ENCODE measurements around the gene KCNG2. TPM values are rescaled to one million over a fixed set of nuclear protein-coding genes. Genes with fewer than 3 reads are reported as not detected.

Gene KCNG2
- total and polyA plus RNA-seq, 2 of the 4 experiments (the other 2 are of a cell fraction), result not detected

DNA sequence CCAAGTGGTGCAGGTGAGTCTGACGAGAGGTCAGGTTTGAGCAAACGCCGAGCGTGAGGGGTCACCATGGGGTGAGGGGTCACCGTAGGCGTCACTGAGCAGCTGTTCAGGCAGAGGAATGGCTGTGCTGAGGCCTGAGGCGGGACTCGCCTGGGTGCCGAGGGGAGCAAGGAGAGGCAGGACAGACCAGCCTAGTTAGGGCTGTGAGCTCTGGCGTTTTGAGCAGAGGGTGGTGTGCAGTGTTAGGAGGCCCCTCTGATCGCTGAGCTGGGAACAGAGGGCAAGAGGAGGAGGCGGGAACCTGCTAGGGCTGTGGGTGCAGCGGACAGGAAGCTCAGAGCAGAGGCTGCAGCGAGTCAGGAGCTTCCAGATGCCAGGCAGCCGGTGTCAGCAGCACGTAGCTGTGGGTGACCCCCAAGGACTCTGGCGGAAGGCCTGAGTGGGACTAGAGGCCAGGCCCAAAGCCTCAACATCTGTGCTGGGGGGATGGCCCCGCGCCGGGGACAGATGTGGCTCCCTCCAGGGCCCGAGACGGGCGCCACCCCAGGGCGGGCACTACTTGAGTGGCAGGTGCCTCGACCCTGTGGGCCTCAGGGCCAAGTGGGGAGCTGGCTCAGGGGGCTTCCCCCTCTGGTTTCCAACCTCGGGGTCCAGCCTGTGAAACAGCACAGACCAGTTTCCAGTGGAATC, 55.7 kb downstream of the KCNG2 start:
- no peak for DNase-seq
- H3K56ac ChIP-seq (ENCODE audit: extremely low read depth, insufficient read depth, low read length), result no peak overlapping the region
- no peak overlapping the region for H3K23ac ChIP-seq (ENCODE audit: low read depth, low read length)
- intact Hi-C loops (cut with micrococcal nuclease), result no loop called here
- H2BK15ac ChIP-seq (ENCODE audit: low read depth, low read length), result no peak overlapping the region
- H2AFZ ChIP-seq (replicated peaks; ENCODE audit: low read length, poor library complexity), result peak overlapping the region; percentile 55
- POLR2A ChIA-PET (ENCODE audit: unreplicated experiment), result no interaction called here
- no peak overlapping the region for H2BK20ac ChIP-seq (ENCODE audit: low read depth, low read length)
- in situ Hi-C loops (cut with MboI; ENCODE audit: low sequenced_read_pairs), result no loop called here
- peaks cover 3% of the 10 kb centered on the region for H3K9me1 ChIP-seq (ENCODE audit: insufficient read depth, low read length)
- no peaks in the 10 kb centered on the region for H3K79me1 ChIP-seq (ENCODE audit: low read depth in 1 of 2, low read length in 2 of 2)
- no peaks in the 10 kb centered on the region for H3K9me3 ChIP-seq (ENCODE audit: control insufficient read depth, insufficient read depth, low read length)
- no peak overlapping the region for H4K91ac ChIP-seq (ENCODE audit: insufficient read depth, low read depth, low read length)
- H4K8ac ChIP-seq (ENCODE audit: low read depth in 2 of 2, low read length in 2 of 2), result no peak overlapping the region
- H4K20me1 ChIP-seq (ENCODE audit: insufficient read depth, low read length), result no peaks in the 10 kb centered on the region
- H2AK5ac ChIP-seq (ENCODE audit: low read depth, low read length), result no peak overlapping the region
- H3K9ac ChIP-seq (ENCODE audit: low read depth, low read length), result no peak overlapping the region
- no peak overlapping the region for H3K14ac ChIP-seq (replicated peaks; ENCODE audit: low read depth, low read length)
- CTCF ChIA-PET, result no interaction called here
- WGBS, 2 experiments (ENCODE audit: extremely low coverage in 2 of 2, insufficient read length in 1 of 2), result 55% methylated on average over 8 of the region's 26 CpGs; no CpG with 5 or more reads in 1 of the 2 experiments
- TF ChIP-seq, protein P1, sequence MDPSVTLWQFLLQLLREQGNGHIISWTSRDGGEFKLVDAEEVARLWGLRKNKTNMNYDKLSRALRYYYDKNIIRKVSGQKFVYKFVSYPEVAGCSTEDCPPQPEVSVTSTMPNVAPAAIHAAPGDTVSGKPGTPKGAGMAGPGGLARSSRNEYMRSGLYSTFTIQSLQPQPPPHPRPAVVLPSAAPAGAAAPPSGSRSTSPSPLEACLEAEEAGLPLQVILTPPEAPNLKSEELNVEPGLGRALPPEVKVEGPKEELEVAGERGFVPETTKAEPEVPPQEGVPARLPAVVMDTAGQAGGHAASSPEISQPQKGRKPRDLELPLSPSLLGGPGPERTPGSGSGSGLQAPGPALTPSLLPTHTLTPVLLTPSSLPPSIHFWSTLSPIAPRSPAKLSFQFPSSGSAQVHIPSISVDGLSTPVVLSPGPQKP (IDR thresholded peaks at IDR 0.05; ENCODE audit: borderline replicate concordance, low read depth, low read length), result no peak
- TF ChIP-seq BHLHE40 (IDR thresholded peaks at IDR 0.05; ENCODE audit: low read depth, low read length) (no peak), MAFK (IDR thresholded peaks at IDR 0.05; ENCODE audit: low read depth, low read length) (no peak), CHD1 (IDR thresholded peaks at IDR 0.05; ENCODE audit: low read depth, low read length) (no peak), MAZ (IDR thresholded peaks at IDR 0.05; ENCODE audit: borderline replicate concordance, low read depth, low read length) (no peak)
- H3K4me1 ChIP-seq (ENCODE audit: control insufficient read depth, insufficient read depth, low read length), result peaks cover 2% of the 10 kb centered on the region; the same call in 1 of the 2 replicates
- H3K27ac ChIP-seq (ENCODE audit: insufficient read depth, low read length), result no peak overlapping the region
- no peak overlapping the region for H3K18ac ChIP-seq (ENCODE audit: low read depth, low read length)
- no peaks in the 10 kb centered on the region for H3K27me3 ChIP-seq (ENCODE audit: control insufficient read depth, insufficient read depth, low read length)
- H2AK9ac ChIP-seq (replicated peaks; ENCODE audit: low read depth, low read length, poor library complexity), result peak overlapping the region; percentile 5
- no peak overlapping the region for H4K5ac ChIP-seq (ENCODE audit: low read depth, low read length)
- no peak overlapping the region for H3K4ac ChIP-seq (ENCODE audit: low read depth, low read length)
- H2BK5ac ChIP-seq (ENCODE audit: low read depth, low read length, poor library complexity, severe bottlenecking), result no peak overlapping the region
- ATAC-seq (ENCODE audit: low read depth), result no peak
- dilution Hi-C loops (cut with HindIII; ENCODE audit: low sequenced_read_pairs, unreplicated experiment), result no loop called here
- H3K36me3 ChIP-seq (ENCODE audit: control insufficient read depth, insufficient read depth, low read length), result no peaks in the 10 kb centered on the region
- H3K4me2 ChIP-seq (ENCODE audit: low read depth, low read length), result no peak overlapping the region
- no peak overlapping the region for H2BK120ac ChIP-seq (ENCODE audit: low read depth, low read length)
- BruUV-seq (replicated peaks), result no TSS peak
- no peak overlapping the region for H3K4me3 ChIP-seq (ENCODE audit: insufficient read depth, low read depth, low read length)

Measured in IMR-90 (cell line).